ENCODE results near the gene VAPB. TPM values are rescaled to one million over a fixed set of nuclear protein-coding genes. Genes with fewer than 3 reads are reported as not detected.

Gene VAPB
- polyA plus RNA-seq, 1 donor from 2014 or later = 32.5 TPM

GRCh38 chr20:58407201-58407873, 18.3 kb downstream of the VAPB start:
- Histone ChIP-seq H4K20me1 (ENCODE audit: insufficient read depth) (no peaks in the 10 kb centered on the region), H3K9ac (ENCODE audit: low read length) (no peak overlapping the region), H3K27ac (ENCODE audit: low read length) (no peak overlapping the region)

More at GRCh38 chr20:58407201-58407873, 18.3 kb downstream of the VAPB start:
- H3F3A ChIP-seq (ENCODE audit: insufficient read depth, low read length, poor library complexity, severe bottlenecking) = no peaks in the 10 kb centered on the region
- no peak overlapping the region for H3K4me2 ChIP-seq (ENCODE audit: low read length)
- H3K79me2 ChIP-seq (replicated peaks; ENCODE audit: insufficient read depth, low read length) = peaks cover 76% of the 10 kb centered on the region
- no peak overlapping the region for H3K4me3 ChIP-seq (ENCODE audit: low read length)
- H2AFZ ChIP-seq (ENCODE audit: low read depth, low read length) = no peak overlapping the region
- H3K9me3 ChIP-seq (ENCODE audit: low read length) = no peaks in the 10 kb centered on the region
- no peaks in the 10 kb centered on the region for H3K36me3 ChIP-seq (ENCODE audit: insufficient read depth, low read length)
- no peaks in the 10 kb centered on the region for H3K9me2 ChIP-seq (ENCODE audit: insufficient read depth, low read length)
- no peaks in the 10 kb centered on the region for H3K27me3 ChIP-seq (ENCODE audit: insufficient read depth, low read depth, low read length)
- TF ChIP-seq MXI1 (conservative IDR thresholded peaks at IDR 0.05; ENCODE audit: poor library complexity, severe bottlenecking) (no peak), RAD21 (conservative IDR thresholded peaks at IDR 0.05) (no peak), EZH2 (IDR thresholded peaks at IDR 0.05; ENCODE audit: borderline replicate concordance, insufficient read depth, low read length, poor library complexity, severe bottlenecking) (no peak), SMC3 (conservative IDR thresholded peaks at IDR 0.05; ENCODE audit: poor library complexity) (no peak), CTCF (IDR thresholded peaks at IDR 0.05; ENCODE audit: poor library complexity, severe bottlenecking) (no peak), POLR2AphosphoS5 (IDR thresholded peaks at IDR 0.05) (no peak), EP300 (conservative IDR thresholded peaks at IDR 0.05; ENCODE audit: poor library complexity, severe bottlenecking) (no peak), TAF1 (IDR thresholded peaks at IDR 0.05; ENCODE audit: low read depth) (no peak), REST (IDR thresholded peaks at IDR 0.05; ENCODE audit: borderline replicate concordance) (no peak)

Data from neural cell (in vitro differentiated cells).